Stimulated activated CD4-positive, alpha-beta T cell treated with anti-CD3 and anti-CD28 coated beads, Interleukin-2, amount 100 ng/mL, for 4 hours (primary cell): Measurements from ENCODE around the gene UNC13B.
"Not testable (repeated sequence)": the region's sequence is repeated elsewhere in the genome, so short reads cannot be mapped to it uniquely, and the experiment has no call there.

Experiments used
- DNase-seq: peaks from one replicate; pipeline ENCODE4 v3.0.0-alpha.2; 2020; ENCODE audit warnings: low read depth

UNC13B gene

GRCh38 chr9:35226651-35227050, 64.8 kb downstream of the UNC13B start:
- no peak for DNase-seq

GRCh38 chr9:35227284-35227683, 65.5 kb downstream of the UNC13B start:
- DNase-seq = no peak

- no peak for DNase-seq
These were observed 67.4 kb downstream of the UNC13B start for GRCh38 chr9:35229066-35229778.

GRCh38 chr9:35229779-35230143, 68.0 kb downstream of the UNC13B start:
- DNase-seq = no peak

GRCh38 chr9:35232867-35233544, 71.2 kb downstream of the UNC13B start:
- DNase-seq = no peak

GRCh38 chr9:35236692-35237091, 74.9 kb downstream of the UNC13B start:
- DNase-seq = no peak

GRCh38 chr9:35237311-35237710, 75.5 kb downstream of the UNC13B start:
- DNase-seq = no peak

- DNase-seq = not testable (repeated sequence)
These were observed 84.1 kb downstream of the UNC13B start for GRCh38 chr9:35245945-35246344.

GRCh38 chr9:35253075-35253474, 91.3 kb downstream of the UNC13B start:
- DNase-seq = no peak

- no peak for DNase-seq
These were observed 92.4 kb downstream of the UNC13B start for GRCh38 chr9:35254237-35254636.

- DNase-seq = no peak
These were observed 93.4 kb downstream of the UNC13B start for GRCh38 chr9:35254984-35255857.

GRCh38 chr9:35257986-35258659, 96.3 kb downstream of the UNC13B start:
- no peak for DNase-seq

GRCh38 chr9:35258660-35259474, 97.1 kb downstream of the UNC13B start:
- DNase-seq = peak; percentile 12

- DNase-seq = no peak
These were observed 98.4 kb downstream of the UNC13B start for GRCh38 chr9:35260186-35260585.

GRCh38 chr9:35262064-35262463, 100.3 kb downstream of the UNC13B start:
- no peak for DNase-seq

GRCh38 chr9:35267710-35268109, 105.9 kb downstream of the UNC13B start:
- DNase-seq = no peak

GRCh38 chr9:35269919-35270318, 108.1 kb downstream of the UNC13B start:
- no peak for DNase-seq

- no peak for DNase-seq
These were observed 109.8 kb downstream of the UNC13B start for GRCh38 chr9:35271637-35272036.

GRCh38 chr9:35272989-35273388, 111.2 kb downstream of the UNC13B start:
- no peak for DNase-seq

GRCh38 chr9:35273591-35273990, 111.8 kb downstream of the UNC13B start:
- no peak for DNase-seq

GRCh38 chr9:35274993-35275392, 113.2 kb downstream of the UNC13B start:
- no peak for DNase-seq

GRCh38 chr9:35277171-35277520, 115.3 kb downstream of the UNC13B start:
- DNase-seq = no peak
